CD14-positive monocyte (primary cell): ENCODE measurements around the gene SLC6A5. TPM values are rescaled to one million over a fixed set of nuclear protein-coding genes. Genes with fewer than 3 reads are reported as not detected.

Experiments used
- DNase-seq, 3 donors: peaks; one replicate each; pipeline ENCODE4 v3.0.0-alpha.2; 2011 to 2022
- H2AFZ ChIP-seq: 2 replicates; pipeline ENCODE4 v1.6.0; 2012; ENCODE audit warnings: mild to moderate bottlenecking, low read depth, low read length, inconsistent platforms; ENCODE audit not compliant: insufficient read depth, poor library complexity, severe bottlenecking
- H3K27ac ChIP-seq, 2 donors: 1 replicate in 1 of 2; 2 replicates in 1 of 2; pipeline ENCODE4 v1.5.1; 2012 to 2013; ENCODE audit warnings: low read length in 2 of 2, control low read depth in 1 of 2, inconsistent platforms in 1 of 2, low read depth in 1 of 2, mild to moderate bottlenecking in 1 of 2
- H3K27me3 ChIP-seq, 2 donors: one replicate each; pipeline versions ENCODE4 v1.6.0 to v1.6.1; 2011 to 2013; ENCODE audit warnings: low read length in 2 of 2; ENCODE audit not compliant: control insufficient read depth in 2 of 2, insufficient read depth in 2 of 2
- H3K36me3 ChIP-seq, 2 donors: replicated peaks in 1 of 2; 1 replicate in 1 of 2; 2 replicates in 1 of 2; pipeline versions ENCODE4 v1.5.1 to v1.6.1; 2012 to 2013; ENCODE audit warnings: low read length in 2 of 2, control low read depth in 1 of 2, inconsistent platforms in 1 of 2, mild to moderate bottlenecking in 1 of 2; ENCODE audit not compliant: insufficient read depth in 2 of 2, control insufficient read depth in 1 of 2
- H3K4me1 ChIP-seq, 2 donors: 1 replicate in 1 of 2; 2 replicates in 1 of 2; pipeline versions ENCODE4 v1.5.1 to v1.6.1; 2012 to 2013; ENCODE audit warnings: low read length in 2 of 2, control low read depth in 1 of 2, inconsistent platforms in 1 of 2, mild to moderate bottlenecking in 1 of 2, moderate library complexity in 1 of 2; ENCODE audit not compliant: insufficient read depth in 2 of 2, control insufficient read depth in 1 of 2
- H3K4me2 ChIP-seq: replicated peaks from 2 replicates; pipeline ENCODE3; 2012; ENCODE audit warnings: low read length, moderate library complexity, mild to moderate bottlenecking; ENCODE audit not compliant: poor library complexity, severe bottlenecking; ENCODE audit errors: extremely low read depth
- H3K4me3 ChIP-seq, 3 experiments: fragments of 200-600 bp in 1 of 3; sonication (generic) in 1 of 3; replicated peaks in 1 of 3; 1 replicate in 2 of 3; 2 replicates in 1 of 3; pipeline ENCODE4 v1.5.1; 2011 to 2013; ENCODE audit warnings: low read length in 3 of 3, mild to moderate bottlenecking in 3 of 3, control low read depth in 2 of 3, low read depth in 2 of 3, inconsistent platforms in 1 of 3, moderate library complexity in 1 of 3
- H3K79me2 ChIP-seq: 2 replicates; pipeline ENCODE4 v1.6.0; 2012; ENCODE audit warnings: mild to moderate bottlenecking, control low read depth, inconsistent platforms, low read length, moderate library complexity; ENCODE audit not compliant: insufficient read depth
- H3K9ac ChIP-seq: 2 replicates; pipeline ENCODE4 v1.6.0; 2017; ENCODE audit warnings: low read length, mild to moderate bottlenecking; ENCODE audit not compliant: insufficient read depth, poor library complexity, severe bottlenecking
- H3K9me3 ChIP-seq, 2 donors: replicated peaks in 1 of 2; 1 replicate in 1 of 2; 2 replicates in 1 of 2; pipeline versions ENCODE4 v1.5.1 to v1.6.1; 2012 to 2013; ENCODE audit warnings: low read length in 2 of 2, control low read depth in 1 of 2; ENCODE audit not compliant: control insufficient read depth in 1 of 2, insufficient read depth in 1 of 2
- H4K20me1 ChIP-seq: 2 replicates; pipeline ENCODE4 v1.6.0; 2012; ENCODE audit warnings: mild to moderate bottlenecking, low read length, control low read depth, moderate library complexity; ENCODE audit not compliant: insufficient read depth
- H3K27ac Mint-ChIP-seq, 7 donors: one replicate each; pipeline ENCODE4 v1.8.0; 2020; ENCODE audit warnings: mild to moderate bottlenecking in 7 of 7, mixed read lengths in 7 of 7, moderate library complexity in 6 of 7, inconsistent platforms in 2 of 7
- H3K27me3 Mint-ChIP-seq, 3 donors: one replicate each; pipeline ENCODE4 v1.8.0; 2021 to 2022; ENCODE audit warnings: low read depth in 3 of 3, mild to moderate bottlenecking in 3 of 3, mixed read lengths in 3 of 3, moderate library complexity in 3 of 3, inconsistent platforms in 1 of 3
- H3K36me3 Mint-ChIP-seq, 2 donors: one replicate each; pipeline ENCODE4 v1.8.0; 2020; ENCODE audit warnings: mixed read lengths in 2 of 2, inconsistent platforms in 1 of 2, mild to moderate bottlenecking in 1 of 2
- H3K4me1 Mint-ChIP-seq: one replicate; pipeline ENCODE4 v1.8.0; 2020; ENCODE audit warnings: mild to moderate bottlenecking, mixed read lengths
- H3K4me3 Mint-ChIP-seq, 2 donors: one replicate each; pipeline ENCODE4 v1.8.0; 2020; ENCODE audit warnings: mild to moderate bottlenecking in 2 of 2, mixed read lengths in 2 of 2, moderate library complexity in 1 of 2
- H3K9me3 Mint-ChIP-seq, 7 donors: one replicate each; pipeline ENCODE4 v1.8.0; 2020 to 2022; ENCODE audit warnings: mixed read lengths in 7 of 7, mild to moderate bottlenecking in 6 of 7, moderate library complexity in 6 of 7, inconsistent platforms in 2 of 7
- WGBS: methylation state at CpG from one replicate; pipeline ENCODE4 v1.1.5; 2013; ENCODE audit warnings: missing lambda C conversion rate; ENCODE audit not compliant: insufficient coverage; 5-methylcytosine and 5-hydroxymethylcytosine counted together
- intact Hi-C, 2 donors: fragments of 100-400 bp; cut with micrococcal nuclease; formaldehyde crosslinking; loops; one replicate each; pipeline versions ENCODE4 v1.15.0 to v1.15.1; 2023
- polyA plus RNA-seq, 3 donors: library from polyadenylated mRNA; depleted of rRNA in 1 of 3; unstranded in 2 of 3; stranded (reverse) in 1 of 3; fragments of 300-500 nt in 2 of 3; fragments of >200 nt in 1 of 3; fragmentation: Illumina TruSeq in 2 of 3; gene quantifications; 1 replicate in 2 of 3; 2 replicates in 1 of 3; pipeline ENCODE4 v1.2.3, GENCODE V29; 2012 to 2021
- TF ChIP-seq, protein P1 (sequence below): fragments of 200-600 bp; IDR thresholded peaks from one replicate; pipeline ENCODE4 v1.8.0; 2022; ENCODE audit warnings: antibody characterized with exemption, mild to moderate bottlenecking

Gene SLC6A5
- polyA plus RNA-seq, 3 donors: not detected

DNA sequence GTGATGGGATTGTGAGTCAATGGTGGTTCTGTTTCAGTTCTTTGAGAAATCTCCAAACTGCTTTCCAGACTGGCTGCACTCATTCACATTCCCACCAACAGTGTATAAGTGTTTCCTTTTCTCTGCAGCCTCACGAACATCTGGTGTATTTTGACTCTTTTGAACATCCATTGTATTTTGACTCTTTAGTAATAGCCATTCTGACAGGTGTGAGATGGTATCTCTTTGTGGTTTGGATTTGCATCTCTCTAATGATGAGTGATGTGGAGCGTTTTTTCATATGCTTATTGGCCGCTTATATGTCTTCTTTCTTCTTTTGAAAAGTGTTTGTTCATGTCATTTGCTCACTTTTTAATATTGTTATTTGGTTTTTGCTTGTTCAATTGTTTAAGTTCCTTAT lies 89.4 kb downstream of the SLC6A5 start:
- H3K4me1 Mint-ChIP-seq: no peaks in the 10 kb centered on the region
- intact Hi-C loops: no loop called here
- WGBS: no CpG with 5 or more reads among the region's 3 CpGs
- H3K27ac ChIP-seq: no peak overlapping the region
- H3K4me3 Mint-ChIP-seq: no peak overlapping the region
- H4K20me1 ChIP-seq: no peaks in the 10 kb centered on the region
- no peaks in the 10 kb centered on the region for H3K36me3 ChIP-seq
- no peaks in the 10 kb centered on the region for H3K9me3 ChIP-seq
- H2AFZ ChIP-seq: no peak overlapping the region
- no peak overlapping the region for H3K4me3 ChIP-seq
- DNase-seq: no peak
- no peaks in the 10 kb centered on the region for H3K79me2 ChIP-seq
- peaks cover 0 to 2% (median 1%) of the 10 kb centered on the region in 3 donors for H3K27me3 Mint-ChIP-seq
- no peak overlapping the region for H3K27ac Mint-ChIP-seq
- H3K9me3 Mint-ChIP-seq: peaks cover 0 to 4% (median 2%) of the 10 kb centered on the region in 7 donors
- H3K27me3 ChIP-seq: no peaks in the 10 kb centered on the region
- no peak overlapping the region for H3K9ac ChIP-seq
- H3K36me3 Mint-ChIP-seq: no peaks in the 10 kb centered on the region
- no peaks in the 10 kb centered on the region for H3K4me1 ChIP-seq
- H3K4me2 ChIP-seq: no peak overlapping the region
- TF ChIP-seq, protein P1, sequence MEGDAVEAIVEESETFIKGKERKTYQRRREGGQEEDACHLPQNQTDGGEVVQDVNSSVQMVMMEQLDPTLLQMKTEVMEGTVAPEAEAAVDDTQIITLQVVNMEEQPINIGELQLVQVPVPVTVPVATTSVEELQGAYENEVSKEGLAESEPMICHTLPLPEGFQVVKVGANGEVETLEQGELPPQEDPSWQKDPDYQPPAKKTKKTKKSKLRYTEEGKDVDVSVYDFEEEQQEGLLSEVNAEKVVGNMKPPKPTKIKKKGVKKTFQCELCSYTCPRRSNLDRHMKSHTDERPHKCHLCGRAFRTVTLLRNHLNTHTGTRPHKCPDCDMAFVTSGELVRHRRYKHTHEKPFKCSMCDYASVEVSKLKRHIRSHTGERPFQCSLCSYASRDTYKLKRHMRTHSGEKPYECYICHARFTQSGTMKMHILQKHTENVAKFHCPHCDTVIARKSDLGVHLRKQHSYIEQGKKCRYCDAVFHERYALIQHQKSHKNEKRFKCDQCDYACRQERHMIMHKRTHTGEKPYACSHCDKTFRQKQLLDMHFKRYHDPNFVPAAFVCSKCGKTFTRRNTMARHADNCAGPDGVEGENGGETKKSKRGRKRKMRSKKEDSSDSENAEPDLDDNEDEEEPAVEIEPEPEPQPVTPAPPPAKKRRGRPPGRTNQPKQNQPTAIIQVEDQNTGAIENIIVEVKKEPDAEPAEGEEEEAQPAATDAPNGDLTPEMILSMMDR: no peak

DNA sequence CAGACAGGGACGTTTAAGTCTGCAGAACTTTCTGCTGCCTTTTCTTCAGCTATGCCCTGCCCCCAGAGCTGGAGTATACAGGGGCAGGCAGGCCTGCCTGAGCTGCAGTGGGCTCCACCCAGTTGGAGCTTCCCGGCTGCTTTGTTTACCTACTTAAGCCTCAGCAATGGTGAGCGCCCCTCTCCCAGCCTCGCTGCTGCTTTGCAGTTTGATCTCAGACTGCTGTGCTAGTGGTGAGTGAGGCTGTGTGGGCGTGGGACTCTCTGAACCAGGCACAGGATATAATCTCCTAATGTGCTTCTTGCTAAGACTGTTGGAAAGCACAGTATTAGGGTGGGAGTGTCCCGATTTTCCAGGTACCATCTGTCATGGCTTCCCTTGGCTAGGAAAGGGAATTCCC lies 108.5 kb downstream of the SLC6A5 start:
- peaks cover 0 to 1% (median 1%) of the 10 kb centered on the region in 3 donors for H3K27me3 Mint-ChIP-seq
- no peak overlapping the region for H3K4me3 Mint-ChIP-seq
- TF ChIP-seq, protein P1: no peak
- no peaks in the 10 kb centered on the region for H4K20me1 ChIP-seq
- H3K27ac ChIP-seq: no peak overlapping the region
- no peaks in the 10 kb centered on the region for H3K79me2 ChIP-seq
- H3K27ac Mint-ChIP-seq: no peak overlapping the region
- DNase-seq: no peak
- H3K4me2 ChIP-seq: no peak overlapping the region
- no peaks in the 10 kb centered on the region for H3K27me3 ChIP-seq
- no peak overlapping the region for H3K4me3 ChIP-seq
- peaks cover 0 to 11% (median 8%) of the 10 kb centered on the region in 7 donors for H3K9me3 Mint-ChIP-seq
- H3K36me3 ChIP-seq: no peaks in the 10 kb centered on the region
- H3K9ac ChIP-seq: no peak overlapping the region
- H3K36me3 Mint-ChIP-seq: no peaks in the 10 kb centered on the region
- H3K4me1 ChIP-seq: no peaks in the 10 kb centered on the region
- 79% methylated on average over 4 of the region's 6 CpGs for WGBS
- H2AFZ ChIP-seq: no peak overlapping the region
- peaks cover 0 to 3% of the 10 kb centered on the region in 2 donors for H3K9me3 ChIP-seq
- no peaks in the 10 kb centered on the region for H3K4me1 Mint-ChIP-seq
- intact Hi-C loops: no loop called here

Other genes starting within 250 kb of the SLC6A5 start
- gene HTATIP2, start 235.9 kb upstream of the SLC6A5 start, polyA plus RNA-seq: 100 to 1,000 TPM in 2 of 3 donors, 10 to 100 TPM in 1; 31.5 to 108 (median 102) TPM
- gene PRMT3, start 211.9 kb upstream of the SLC6A5 start, polyA plus RNA-seq: 1 to 10 TPM; 4.5 to 8.4 (median 6.1) TPM
- gene NELL1, start 70.0 kb downstream of the SLC6A5 start, polyA plus RNA-seq: not detected